ENCODE results near the gene HSP90B1. TPM values are rescaled to one million over a fixed set of nuclear protein-coding genes. Genes with fewer than 3 reads are reported as not detected.
A peak's percentile ranks its signal among the peaks of the same experiment; 100 is the strongest.

Gene HSP90B1
- total RNA-seq, 1 experiment from 2014 or later: 888 TPM

- H3K9me3 ChIP-seq (ENCODE audit: control insufficient read depth in 1 of 2, insufficient read depth in 1 of 2, low read depth in 1 of 2, low read length in 2 of 2): no peaks in the 10 kb centered on the region
- no peaks in the 10 kb centered on the region for H3K9me2 ChIP-seq (ENCODE audit: insufficient read depth)
- no peak overlapping the region for H3K4me2 ChIP-seq (ENCODE audit: low read length)
- BruUV-seq (replicated peaks): no TSS peak
- CTCF ChIA-PET: interaction anchor here (1.0 to 1.4 kb wide), 2 partner anchors 220 to 225 kb away, joined by 4 to 19 read pairs; no protein-coding TSS in a partner anchor
- H3K9ac ChIP-seq (ENCODE audit: low read length): no peak overlapping the region
- H3K27ac ChIP-seq (ENCODE audit: low read depth, low read length): no peak overlapping the region
- ATAC-seq (no peak), DNase-seq (ENCODE audit: low read depth, low spot score) (no peak)
- H3K79me2 ChIP-seq (ENCODE audit: insufficient read depth, low read length): no peaks in the 10 kb centered on the region
- H3K4me3 ChIP-seq (replicated peaks in 1 of 2; ENCODE audit: low read depth in 1 of 2, low read length in 2 of 2): no peak overlapping the region
- no peak overlapping the region for H2AFZ ChIP-seq (ENCODE audit: low read depth, low read length, poor library complexity, severe bottlenecking)
- RAD21 ChIA-PET (ENCODE audit: low non-redundant PET in 1 of 2, low total read pairs in 2 of 2, uncharacterized antibody in 2 of 2, unreplicated experiment in 2 of 2): interaction anchor here in 1 of 2 experiments (1.2 kb wide), 1 partner anchor 225 kb away, joined by 4 read pairs; no protein-coding TSS in a partner anchor
- no peaks in the 10 kb centered on the region for H3K27me3 ChIP-seq (ENCODE audit: insufficient read depth, low read length)
- intact Hi-C loops (cut with micrococcal nuclease): loop anchor here (1.0 kb wide), 1 partner anchor 225 kb away; no protein-coding TSS in a partner anchor
- TF ChIP-seq CEBPB (IDR thresholded peaks at IDR 0.05; ENCODE audit: low read depth): no peak
- no peak for TF ChIP-seq FOSL1 (IDR thresholded peaks at IDR 0.05; ENCODE audit: low read depth)
- TF ChIP-seq, protein P1, sequence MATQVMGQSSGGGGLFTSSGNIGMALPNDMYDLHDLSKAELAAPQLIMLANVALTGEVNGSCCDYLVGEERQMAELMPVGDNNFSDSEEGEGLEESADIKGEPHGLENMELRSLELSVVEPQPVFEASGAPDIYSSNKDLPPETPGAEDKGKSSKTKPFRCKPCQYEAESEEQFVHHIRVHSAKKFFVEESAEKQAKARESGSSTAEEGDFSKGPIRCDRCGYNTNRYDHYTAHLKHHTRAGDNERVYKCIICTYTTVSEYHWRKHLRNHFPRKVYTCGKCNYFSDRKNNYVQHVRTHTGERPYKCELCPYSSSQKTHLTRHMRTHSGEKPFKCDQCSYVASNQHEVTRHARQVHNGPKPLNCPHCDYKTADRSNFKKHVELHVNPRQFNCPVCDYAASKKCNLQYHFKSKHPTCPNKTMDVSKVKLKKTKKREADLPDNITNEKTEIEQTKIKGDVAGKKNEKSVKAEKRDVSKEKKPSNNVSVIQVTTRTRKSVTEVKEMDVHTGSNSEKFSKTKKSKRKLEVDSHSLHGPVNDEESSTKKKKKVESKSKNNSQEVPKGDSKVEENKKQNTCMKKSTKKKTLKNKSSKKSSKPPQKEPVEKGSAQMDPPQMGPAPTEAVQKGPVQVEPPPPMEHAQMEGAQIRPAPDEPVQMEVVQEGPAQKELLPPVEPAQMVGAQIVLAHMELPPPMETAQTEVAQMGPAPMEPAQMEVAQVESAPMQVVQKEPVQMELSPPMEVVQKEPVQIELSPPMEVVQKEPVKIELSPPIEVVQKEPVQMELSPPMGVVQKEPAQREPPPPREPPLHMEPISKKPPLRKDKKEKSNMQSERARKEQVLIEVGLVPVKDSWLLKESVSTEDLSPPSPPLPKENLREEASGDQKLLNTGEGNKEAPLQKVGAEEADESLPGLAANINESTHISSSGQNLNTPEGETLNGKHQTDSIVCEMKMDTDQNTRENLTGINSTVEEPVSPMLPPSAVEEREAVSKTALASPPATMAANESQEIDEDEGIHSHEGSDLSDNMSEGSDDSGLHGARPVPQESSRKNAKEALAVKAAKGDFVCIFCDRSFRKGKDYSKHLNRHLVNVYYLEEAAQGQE (IDR thresholded peaks at IDR 0.05; ENCODE audit: low read depth): no peak
- peak; percentile 79 for TF ChIP-seq RAD21 (IDR thresholded peaks at IDR 0.05; ENCODE audit: low read depth)
- peak; percentile 29 to 56 (median 43); a peak in 3 of 6 replicates for TF ChIP-seq CTCF (IDR thresholded peaks at IDR 0.05 in 2 of 3, conservative IDR thresholded peaks at IDR 0.05 in 1 of 3; ENCODE audit: borderline replicate concordance in 1 of 3, insufficient read depth in 1 of 3, low read depth in 2 of 3, low read length in 2 of 3)
- TF ChIP-seq EZH2phosphoT487 (IDR thresholded peaks at IDR 0.05; ENCODE audit: borderline replicate concordance): no peak
- H3K36me3 ChIP-seq (ENCODE audit: control insufficient read depth in 1 of 2, insufficient read depth in 2 of 2, low read length in 2 of 2): no peaks in the 10 kb centered on the region
- POLR2A ChIA-PET: no interaction called here
- H4K20me1 ChIP-seq (ENCODE audit: insufficient read depth): no peaks in the 10 kb centered on the region
- H3K4me1 ChIP-seq (ENCODE audit: control insufficient read depth in 1 of 2, insufficient read depth in 2 of 2, low read length in 2 of 2): no peaks in the 10 kb centered on the region
Measured at GRCh38 chr12:103884316-103884715, 45.9 kb upstream of the HSP90B1 start.

Data from HCT116 (cell line).